ENCODE measurements around the gene ZDHHC20.
A peak's percentile ranks its signal among the peaks of the same experiment; 100 is the strongest.

Gene ZDHHC20

DNA sequence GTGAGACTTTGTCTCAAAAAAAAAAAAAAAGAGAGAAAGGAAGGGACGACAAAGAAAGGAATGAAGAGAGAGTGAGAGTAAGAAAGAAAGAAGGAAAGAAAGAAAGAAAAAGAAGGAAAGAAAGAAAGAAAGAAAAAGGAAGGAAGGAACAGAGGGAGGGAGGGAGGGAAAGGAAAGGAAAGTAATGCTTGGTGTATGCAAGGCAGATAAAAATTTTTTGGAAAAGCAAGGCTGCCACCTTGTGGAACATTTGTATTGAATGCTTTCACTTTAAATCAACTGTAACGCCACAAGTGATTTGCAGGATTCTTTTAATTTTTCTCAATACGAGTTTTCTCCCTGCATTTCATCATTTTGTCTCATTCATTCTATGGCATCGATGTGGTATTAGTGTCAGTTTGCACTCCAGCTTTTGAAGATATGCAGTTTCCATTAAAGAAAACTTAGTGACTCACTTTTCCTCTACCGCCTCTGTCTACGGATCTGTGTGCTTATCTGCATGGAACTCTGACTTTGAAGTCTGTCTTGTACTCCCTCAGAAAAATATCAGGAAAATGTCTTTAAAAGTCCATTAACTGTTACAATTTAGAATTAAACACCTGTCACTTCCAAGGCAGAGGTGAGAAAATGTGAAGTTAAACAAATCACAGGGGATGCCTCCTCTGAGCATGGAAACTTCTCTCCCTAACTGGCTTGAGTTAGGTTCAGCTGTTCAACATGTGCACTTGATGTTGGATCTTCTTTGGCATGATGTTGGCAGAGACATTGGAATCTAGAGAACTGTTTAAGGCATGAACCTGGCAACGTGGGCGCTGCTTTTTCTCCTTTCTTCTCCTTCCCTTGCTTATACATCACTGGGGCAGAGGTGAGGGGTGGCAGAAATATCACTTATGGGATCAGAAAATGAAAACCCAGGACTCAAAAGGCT is 20.0 kb upstream of the ZDHHC20 start:
- Histone ChIP-seq H3K4me1 (ENCODE audit: control insufficient read depth, insufficient read depth, low read length) (no peaks in the 10 kb centered on the region), H3K4me3 (ENCODE audit: low read depth, low read length) (no peak overlapping the region), H3K9me3 (ENCODE audit: control insufficient read depth, insufficient read depth, low read depth, low read length) (no peaks in the 10 kb centered on the region), H3K27ac (ENCODE audit: extremely low read depth, low read depth, low read length) (no peak overlapping the region), H3K36me3 (ENCODE audit: control insufficient read depth in 2 of 2, insufficient read depth in 1 of 2, low read length in 2 of 2) (no peaks in the 10 kb centered on the region)
- ChIA-PET POLR2A (interaction anchor here (0.6 kb wide), 2 partner anchors 292 to 527 kb away, joined by 3 read pairs; no protein-coding TSS in a partner anchor), CTCF (interaction anchor here (0.5 to 1.5 kb wide), 7 partner anchors 56 to 551 kb away, joined by 3 read pairs; no protein-coding TSS in a partner anchor)
- peak; percentile 54; the same call in 1 of the 2 replicates for TF ChIP-seq SCRT1 (tag by site-specific recombination; IDR thresholded peaks at IDR 0.05; ENCODE audit: borderline replicate concordance)
- TF ChIP-seq, protein P1, sequence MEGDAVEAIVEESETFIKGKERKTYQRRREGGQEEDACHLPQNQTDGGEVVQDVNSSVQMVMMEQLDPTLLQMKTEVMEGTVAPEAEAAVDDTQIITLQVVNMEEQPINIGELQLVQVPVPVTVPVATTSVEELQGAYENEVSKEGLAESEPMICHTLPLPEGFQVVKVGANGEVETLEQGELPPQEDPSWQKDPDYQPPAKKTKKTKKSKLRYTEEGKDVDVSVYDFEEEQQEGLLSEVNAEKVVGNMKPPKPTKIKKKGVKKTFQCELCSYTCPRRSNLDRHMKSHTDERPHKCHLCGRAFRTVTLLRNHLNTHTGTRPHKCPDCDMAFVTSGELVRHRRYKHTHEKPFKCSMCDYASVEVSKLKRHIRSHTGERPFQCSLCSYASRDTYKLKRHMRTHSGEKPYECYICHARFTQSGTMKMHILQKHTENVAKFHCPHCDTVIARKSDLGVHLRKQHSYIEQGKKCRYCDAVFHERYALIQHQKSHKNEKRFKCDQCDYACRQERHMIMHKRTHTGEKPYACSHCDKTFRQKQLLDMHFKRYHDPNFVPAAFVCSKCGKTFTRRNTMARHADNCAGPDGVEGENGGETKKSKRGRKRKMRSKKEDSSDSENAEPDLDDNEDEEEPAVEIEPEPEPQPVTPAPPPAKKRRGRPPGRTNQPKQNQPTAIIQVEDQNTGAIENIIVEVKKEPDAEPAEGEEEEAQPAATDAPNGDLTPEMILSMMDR (tag by site-specific recombination; IDR thresholded peaks at IDR 0.05), result peak; percentile 13; the same call in 1 of the 2 replicates
- peak; percentile 65 for TF ChIP-seq SCRT2 (tag by site-specific recombination; IDR thresholded peaks at IDR 0.05)
- TF ChIP-seq ZFP3 (tag by site-specific recombination; IDR thresholded peaks at IDR 0.05; ENCODE audit: low read depth), result no peak
- peak; percentile 91 for TF ChIP-seq PRDM1 (tag by site-specific recombination; IDR thresholded peaks at IDR 0.05)
- TF ChIP-seq, protein P2, sequence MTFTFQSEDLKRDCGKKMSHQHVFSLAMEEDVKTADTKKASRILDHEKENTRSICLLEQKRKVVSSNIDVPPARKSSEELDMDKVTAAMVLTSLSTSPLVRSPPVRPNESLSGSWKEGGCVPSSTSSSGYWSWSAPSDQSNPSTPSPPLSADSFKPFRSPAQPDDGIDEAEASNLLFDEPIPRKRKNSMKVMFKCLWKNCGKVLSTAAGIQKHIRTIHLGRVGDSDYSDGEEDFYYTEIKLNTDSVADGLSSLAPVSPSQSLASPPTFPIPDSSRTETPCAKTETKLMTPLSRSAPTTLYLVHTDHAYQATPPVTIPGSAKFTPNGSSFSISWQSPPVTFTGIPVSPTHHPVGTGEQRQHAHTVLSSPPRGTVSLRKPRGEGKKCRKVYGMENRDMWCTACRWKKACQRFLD (tag by site-specific recombination; IDR thresholded peaks at IDR 0.05), result no peak
- peak; percentile 67 for TF ChIP-seq ZNF133 (tag by site-specific recombination; IDR thresholded peaks at IDR 0.05)
- no peak for TF ChIP-seq ZNF175 (tag by site-specific recombination; IDR thresholded peaks at IDR 0.05)
- TF ChIP-seq ZNF654 (tag by site-specific recombination; IDR thresholded peaks at IDR 0.05; ENCODE audit: low read depth), result peak; percentile 81
- peak; percentile 19; the same call in 1 of the 2 replicates for TF ChIP-seq ZNF585B (tag by site-specific recombination; IDR thresholded peaks at IDR 0.05)
- TF ChIP-seq ZNF366 (tag by site-specific recombination; conservative IDR thresholded peaks at IDR 0.05), result peak; percentile 92

DNA sequence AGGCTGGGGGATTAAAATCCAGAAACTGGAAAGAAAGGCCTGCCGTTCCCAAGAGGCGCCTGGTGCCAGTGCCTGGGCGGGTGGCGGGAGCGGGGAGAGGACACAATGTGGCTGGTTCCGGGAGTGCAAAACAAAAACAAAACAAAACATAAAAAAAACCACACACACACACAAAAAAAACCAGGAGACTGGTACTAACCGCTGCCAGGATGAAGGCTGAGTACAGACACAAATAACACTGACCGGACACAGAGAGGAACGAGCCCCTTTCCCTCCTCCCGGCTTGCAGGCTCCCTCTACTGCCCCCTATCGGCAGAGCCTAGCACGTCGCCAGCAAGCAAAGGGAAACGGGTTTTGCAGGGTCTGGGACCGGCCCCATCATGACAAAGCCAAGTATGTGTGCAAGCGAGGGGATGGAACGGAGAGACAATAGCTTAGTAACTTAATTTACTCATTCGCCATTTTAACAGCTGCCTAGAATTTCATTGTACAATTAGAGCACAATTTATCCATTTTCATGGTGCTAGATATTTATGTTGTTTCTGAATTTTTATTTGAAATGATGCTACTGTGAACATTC is 17.9 kb upstream of the ZDHHC20 start:
- Histone ChIP-seq H3K27ac (ENCODE audit: extremely low read depth, low read depth, low read length) (no peak overlapping the region), H3K4me1 (ENCODE audit: control insufficient read depth, insufficient read depth, low read length) (no peaks in the 10 kb centered on the region), H3K9me3 (ENCODE audit: control insufficient read depth, insufficient read depth, low read depth, low read length) (no peaks in the 10 kb centered on the region), H3K4me3 (ENCODE audit: low read depth, low read length) (no peak overlapping the region; the same call in 1 of the 2 replicates), H3K36me3 (ENCODE audit: control insufficient read depth in 2 of 2, insufficient read depth in 1 of 2, low read length in 2 of 2) (no peaks in the 10 kb centered on the region)
- ChIA-PET CTCF (interaction anchor here (0.5 to 2.6 kb wide), 46 partner anchors 10 to 1397 kb away, joined by 3 to 23 read pairs (median 4); no protein-coding TSS in a partner anchor), POLR2A (no interaction called here)
- TF ChIP-seq ZNF37A (tag by site-specific recombination; IDR thresholded peaks at IDR 0.05) (no peak), ZNF747 (tag by site-specific recombination; IDR thresholded peaks at IDR 0.05) (no peak), FEZF1 (tag by site-specific recombination; IDR thresholded peaks at IDR 0.05) (no peak), ZNF660 (tag by site-specific recombination; IDR thresholded peaks at IDR 0.05) (no peak), ZNF426 (tag by site-specific recombination; IDR thresholded peaks at IDR 0.05) (no peak), ZNF335 (tag by site-specific recombination; conservative IDR thresholded peaks at IDR 0.05) (peak; percentile 62), ZNF549 (tag by site-specific recombination; IDR thresholded peaks at IDR 0.05) (no peak), ZNF626 (tag by site-specific recombination; IDR thresholded peaks at IDR 0.05) (no peak), ZNF571 (tag by site-specific recombination; IDR thresholded peaks at IDR 0.05) (no peak), ZNF404 (tag by site-specific recombination; IDR thresholded peaks at IDR 0.05) (no peak), ZNF561 (tag by site-specific recombination; IDR thresholded peaks at IDR 0.05; ENCODE audit: borderline replicate concordance) (no peak)
- TF ChIP-seq, protein P2 (tag by site-specific recombination; IDR thresholded peaks at IDR 0.05), result no peak
- TF ChIP-seq, protein P3, sequence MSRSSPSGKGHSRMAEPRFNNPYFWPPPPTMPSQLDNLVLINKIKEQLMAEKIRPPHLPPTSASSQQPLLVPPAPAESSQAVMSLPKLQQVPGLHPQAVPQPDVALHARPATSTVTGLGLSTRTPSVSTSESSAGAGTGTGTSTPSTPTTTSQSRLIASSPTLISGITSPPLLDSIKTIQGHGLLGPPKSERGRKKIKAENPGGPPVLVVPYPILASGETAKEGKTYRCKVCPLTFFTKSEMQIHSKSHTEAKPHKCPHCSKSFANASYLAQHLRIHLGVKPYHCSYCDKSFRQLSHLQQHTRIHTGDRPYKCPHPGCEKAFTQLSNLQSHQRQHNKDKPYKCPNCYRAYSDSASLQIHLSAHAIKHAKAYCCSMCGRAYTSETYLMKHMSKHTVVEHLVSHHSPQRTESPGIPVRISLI (tag by site-specific recombination; IDR thresholded peaks at IDR 0.05), result peak; percentile 58; the same call in 1 of the 2 replicates
- TF ChIP-seq, protein P4, sequence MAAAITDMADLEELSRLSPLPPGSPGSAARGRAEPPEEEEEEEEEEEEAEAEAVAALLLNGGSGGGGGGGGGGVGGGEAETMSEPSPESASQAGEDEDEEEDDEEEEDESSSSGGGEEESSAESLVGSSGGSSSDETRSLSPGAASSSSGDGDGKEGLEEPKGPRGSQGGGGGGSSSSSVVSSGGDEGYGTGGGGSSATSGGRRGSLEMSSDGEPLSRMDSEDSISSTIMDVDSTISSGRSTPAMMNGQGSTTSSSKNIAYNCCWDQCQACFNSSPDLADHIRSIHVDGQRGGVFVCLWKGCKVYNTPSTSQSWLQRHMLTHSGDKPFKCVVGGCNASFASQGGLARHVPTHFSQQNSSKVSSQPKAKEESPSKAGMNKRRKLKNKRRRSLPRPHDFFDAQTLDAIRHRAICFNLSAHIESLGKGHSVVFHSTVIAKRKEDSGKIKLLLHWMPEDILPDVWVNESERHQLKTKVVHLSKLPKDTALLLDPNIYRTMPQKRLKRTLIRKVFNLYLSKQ (tag by site-specific recombination; IDR thresholded peaks at IDR 0.05; ENCODE audit: borderline replicate concordance), result no peak

Data from HEK293 (cell line).